Measurements from ENCODE around the gene CST9L. TPM values are rescaled to one million over a fixed set of nuclear protein-coding genes. Genes with fewer than 3 reads are reported as not detected.
"Not testable (repeated sequence)": the region's sequence is repeated elsewhere in the genome, so short reads cannot be mapped to it uniquely, and the experiment has no call there.

CST9L gene
- total RNA-seq, 1 donor from 2014 or later = not detected

DNA sequence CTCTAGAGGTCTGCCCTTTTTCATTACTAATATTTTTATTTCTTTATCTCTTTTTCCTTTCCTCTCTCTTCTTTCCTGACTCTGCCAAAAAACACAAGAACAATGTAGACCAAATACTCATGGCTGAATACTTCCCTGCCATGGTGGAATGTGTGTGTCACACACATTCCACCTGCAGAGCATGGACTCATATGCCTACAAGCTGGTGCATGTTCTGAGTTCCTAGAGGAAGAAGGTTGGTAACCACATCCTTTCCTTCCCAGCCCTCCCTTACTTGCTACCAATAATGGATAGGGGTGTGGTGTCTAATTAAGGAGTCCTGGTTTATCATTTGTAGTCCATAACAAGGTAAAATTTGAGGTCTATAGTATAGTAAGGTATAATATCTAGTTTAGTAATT is 15.2 kb upstream of the CST9L start:
- intact Hi-C loops (cut with micrococcal nuclease) = no loop called here
- Mint-ChIP-seq H3K27ac (no peak overlapping the region), H3K9me3 (no peaks in the 10 kb centered on the region), H3K36me3 (ENCODE audit: low read depth) (no peaks in the 10 kb centered on the region), H3K4me1 (ENCODE audit: low read depth) (no peaks in the 10 kb centered on the region), H3K4me3 (ENCODE audit: low read depth) (no peak overlapping the region), H3K27me3 (ENCODE audit: low read depth) (peaks cover 5% of the 10 kb centered on the region)
- no peak for DNase-seq (ENCODE audit: low spot score)

DNA sequence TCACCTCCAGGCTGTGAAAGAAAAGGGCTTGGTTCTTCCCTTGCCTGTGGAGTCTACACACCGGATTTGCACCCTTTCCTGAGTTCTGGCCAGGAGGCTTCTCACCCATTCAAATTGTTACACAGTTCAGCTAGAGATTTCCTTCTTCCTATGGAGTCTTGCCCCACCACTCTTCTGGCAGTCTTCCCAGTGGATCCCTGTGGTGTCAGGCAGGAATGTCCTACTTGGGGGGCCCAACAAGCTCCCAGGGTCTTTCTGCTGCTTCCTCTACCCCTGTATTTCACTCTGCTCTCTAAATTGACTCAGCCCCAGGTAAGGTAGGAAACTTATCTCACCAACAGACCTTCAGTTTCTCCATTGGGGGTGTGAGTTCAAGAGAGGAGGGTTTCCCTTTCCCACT is 14.0 kb upstream of the CST9L start:
- Mint-ChIP-seq H3K4me1 (ENCODE audit: low read depth) (no peaks in the 10 kb centered on the region), H3K9me3 (no peaks in the 10 kb centered on the region), H3K27ac (no peak overlapping the region), H3K4me3 (ENCODE audit: low read depth) (no peak overlapping the region), H3K27me3 (ENCODE audit: low read depth) (peaks cover 5% of the 10 kb centered on the region), H3K36me3 (ENCODE audit: low read depth) (no peaks in the 10 kb centered on the region)
- intact Hi-C loops (cut with micrococcal nuclease) = no loop called here
- no peak for DNase-seq (ENCODE audit: low spot score)

DNA sequence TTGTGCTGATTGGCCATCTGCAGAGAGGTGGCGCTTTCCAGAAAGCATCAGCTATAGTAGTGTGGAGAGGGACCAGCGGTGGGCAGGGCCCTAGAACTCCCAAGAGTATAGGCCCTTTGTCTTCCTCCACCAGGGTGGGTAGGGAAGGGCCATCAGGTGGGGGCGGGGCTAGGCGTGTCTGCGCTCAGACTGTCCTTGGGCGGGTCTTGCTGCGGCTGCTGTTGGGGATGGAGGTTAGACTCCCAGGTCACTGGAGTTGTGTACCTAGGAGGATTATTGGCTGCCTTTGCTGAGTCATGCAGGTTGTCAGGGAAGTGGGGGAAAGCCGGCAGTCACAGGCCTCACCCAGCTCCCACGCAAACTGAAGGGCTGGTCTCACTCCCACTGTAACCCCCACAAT is 13.5 kb upstream of the CST9L start:
- DNase-seq (ENCODE audit: low spot score); H3K36me3 Mint-ChIP-seq (ENCODE audit: low read depth); H3K4me1 Mint-ChIP-seq (ENCODE audit: low read depth); H3K27ac Mint-ChIP-seq; H3K9me3 Mint-ChIP-seq; H3K27me3 Mint-ChIP-seq (ENCODE audit: low read depth); intact Hi-C loops (cut with micrococcal nuclease); H3K4me3 Mint-ChIP-seq (ENCODE audit: low read depth): not testable (repeated sequence)

DNA sequence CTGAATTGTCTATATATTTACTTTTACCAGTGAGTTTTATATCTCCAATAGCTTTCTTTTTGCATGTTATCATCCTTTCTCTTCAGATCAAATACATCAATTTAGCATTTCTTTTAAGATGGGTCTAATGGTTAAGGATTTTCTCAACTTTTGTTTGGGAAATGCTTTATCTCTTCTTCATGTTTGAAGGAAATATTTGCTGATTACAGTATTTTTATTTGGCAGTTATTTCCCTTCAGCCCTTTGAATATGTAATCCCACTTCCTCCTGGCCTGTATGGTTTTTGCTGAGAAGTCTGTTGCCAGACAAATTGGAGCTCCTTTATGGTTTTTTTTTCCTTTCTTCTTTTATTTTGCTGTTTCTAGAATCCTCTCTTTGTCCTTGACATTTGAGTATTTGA is 6.7 kb upstream of the CST9L start:
- Mint-ChIP-seq H3K27me3 (ENCODE audit: low read depth) (peaks cover 11% of the 10 kb centered on the region), H3K4me3 (ENCODE audit: low read depth) (no peak overlapping the region), H3K27ac (no peak overlapping the region), H3K9me3 (no peaks in the 10 kb centered on the region), H3K36me3 (ENCODE audit: low read depth) (no peaks in the 10 kb centered on the region), H3K4me1 (ENCODE audit: low read depth) (no peaks in the 10 kb centered on the region)
- no peak for DNase-seq (ENCODE audit: low spot score)
- intact Hi-C loops (cut with micrococcal nuclease) = no loop called here

DNA sequence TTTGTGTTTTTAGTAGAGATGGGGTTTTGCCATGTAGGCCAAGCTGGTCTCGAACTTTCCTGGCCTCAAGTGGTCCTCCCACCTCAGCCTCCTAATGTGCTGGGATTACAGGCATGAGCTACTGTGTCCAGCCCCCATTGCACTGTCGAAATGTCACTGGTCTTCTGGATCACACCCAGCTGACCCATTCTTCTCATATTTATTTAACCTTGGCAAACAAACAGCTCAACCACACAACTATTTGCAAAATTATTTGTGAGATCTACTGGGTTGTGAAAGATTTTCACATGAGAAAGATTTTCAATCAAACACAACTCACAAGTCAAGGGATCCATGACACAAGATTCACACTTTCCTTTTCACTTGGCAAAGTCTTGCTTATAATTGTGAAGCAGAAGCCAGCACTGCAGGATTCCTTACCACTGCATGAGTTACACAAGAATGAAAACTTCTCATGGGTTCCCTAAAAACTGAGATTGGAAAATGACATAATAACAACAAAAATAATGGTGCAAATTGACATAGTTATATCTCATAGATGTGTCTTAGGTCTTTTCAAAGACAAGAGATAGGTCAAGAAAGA is 2.0 kb upstream of the CST9L start:
- intact Hi-C loops (cut with micrococcal nuclease) = no loop called here
- Mint-ChIP-seq H3K4me1 (ENCODE audit: low read depth) (no peaks in the 10 kb centered on the region), H3K36me3 (ENCODE audit: low read depth) (no peaks in the 10 kb centered on the region), H3K4me3 (ENCODE audit: low read depth) (no peak overlapping the region), H3K27ac (no peak overlapping the region), H3K9me3 (no peaks in the 10 kb centered on the region), H3K27me3 (ENCODE audit: low read depth) (peaks cover 11% of the 10 kb centered on the region)
- no peak for DNase-seq (ENCODE audit: low spot score)

DNA sequence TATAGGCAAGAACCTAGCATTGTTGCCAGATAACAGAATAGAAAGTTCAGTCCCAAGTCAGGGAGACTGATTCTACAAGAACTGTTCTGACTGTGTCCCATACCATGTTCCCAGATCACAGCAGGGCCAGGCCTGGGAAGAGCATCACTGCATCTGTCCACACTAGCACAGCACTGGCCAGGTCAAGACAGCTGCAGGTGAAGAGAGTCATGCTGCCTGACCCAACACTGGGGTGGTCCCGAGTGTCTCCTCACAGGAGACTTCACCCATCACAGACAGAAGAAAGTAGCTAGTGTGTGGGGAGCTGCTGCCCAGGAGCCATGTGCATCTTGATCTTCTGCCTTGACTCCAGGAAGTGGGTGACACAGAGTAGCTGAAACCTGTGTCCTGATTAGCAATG is 1.3 kb upstream of the CST9L start:
- DNase-seq (ENCODE audit: low spot score) = no peak
- Mint-ChIP-seq H3K4me1 (ENCODE audit: low read depth) (no peaks in the 10 kb centered on the region), H3K9me3 (no peaks in the 10 kb centered on the region), H3K36me3 (ENCODE audit: low read depth) (no peaks in the 10 kb centered on the region), H3K27ac (no peak overlapping the region), H3K4me3 (ENCODE audit: low read depth) (no peak overlapping the region), H3K27me3 (ENCODE audit: low read depth) (peaks cover 8% of the 10 kb centered on the region)
- intact Hi-C loops (cut with micrococcal nuclease) = no loop called here

DNA sequence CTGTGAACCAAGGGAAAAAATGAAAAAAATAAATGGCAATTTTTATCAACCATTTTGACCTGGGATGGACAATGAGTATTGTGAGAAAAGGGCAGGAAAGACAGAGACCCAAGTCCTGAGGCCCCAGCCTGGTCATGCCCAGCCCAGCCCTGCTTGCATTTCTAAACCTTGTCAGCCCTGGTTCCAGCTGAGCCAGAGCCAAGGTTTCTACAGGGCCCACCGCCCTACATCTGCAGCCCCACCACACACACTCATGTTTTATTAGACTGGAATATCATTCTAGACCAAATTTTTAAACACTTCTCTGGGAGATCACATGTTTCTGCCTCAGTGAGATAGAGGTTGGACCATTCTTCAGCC is 667 bp upstream of the CST9L start:
- H3K4me1 Mint-ChIP-seq (ENCODE audit: low read depth) = no peaks in the 10 kb centered on the region
- DNase-seq (ENCODE audit: low spot score) = no peak
- H3K4me3 Mint-ChIP-seq (ENCODE audit: low read depth) = no peak overlapping the region
- H3K27ac Mint-ChIP-seq = no peak overlapping the region
- H3K9me3 Mint-ChIP-seq = no peaks in the 10 kb centered on the region
- intact Hi-C loops (cut with micrococcal nuclease) = no loop called here
- H3K27me3 Mint-ChIP-seq (ENCODE audit: low read depth) = peaks cover 6% of the 10 kb centered on the region
- no peaks in the 10 kb centered on the region for H3K36me3 Mint-ChIP-seq (ENCODE audit: low read depth)

DNA sequence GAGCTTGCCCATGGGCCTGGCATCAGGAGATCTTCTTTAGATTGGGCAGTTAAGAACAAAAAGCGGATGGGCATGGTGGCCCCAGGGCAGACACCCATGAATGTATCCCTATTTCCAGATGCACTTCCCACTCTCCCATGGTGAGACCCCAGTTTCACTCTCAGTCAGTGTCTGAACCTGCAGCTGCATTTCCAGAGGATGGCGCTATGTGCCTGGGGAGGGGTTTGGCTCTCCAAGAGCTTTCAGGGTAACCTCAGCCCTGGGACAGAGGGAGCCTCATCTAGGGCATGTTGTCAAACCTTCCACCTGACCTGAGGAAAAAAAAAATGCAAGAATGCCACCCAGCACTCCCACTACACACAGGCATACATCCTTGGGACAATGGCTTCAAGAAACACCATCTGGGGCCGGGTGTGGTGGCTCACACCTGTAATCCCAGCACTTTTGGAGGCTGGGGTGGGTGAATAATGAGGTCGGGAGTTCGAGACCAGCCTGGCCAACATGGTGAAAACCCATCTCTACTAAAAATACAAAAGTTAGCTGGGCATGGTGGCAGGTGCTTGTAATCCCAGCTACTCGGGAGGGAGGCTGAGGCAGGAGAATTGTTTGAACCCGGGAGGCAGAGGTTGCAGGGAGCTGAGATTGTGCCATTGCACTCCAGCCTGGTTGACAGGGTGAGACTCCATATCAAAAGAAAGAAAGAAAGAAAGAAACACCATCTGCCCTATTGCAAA is 1.9 kb downstream of the CST9L start:
- no peak for DNase-seq (ENCODE audit: low spot score)
- Mint-ChIP-seq H3K4me1 (ENCODE audit: low read depth) (no peaks in the 10 kb centered on the region), H3K36me3 (ENCODE audit: low read depth) (no peaks in the 10 kb centered on the region), H3K27me3 (ENCODE audit: low read depth) (peaks cover 1% of the 10 kb centered on the region), H3K4me3 (ENCODE audit: low read depth) (no peak overlapping the region), H3K9me3 (no peaks in the 10 kb centered on the region), H3K27ac (no peak overlapping the region)
- intact Hi-C loops (cut with micrococcal nuclease) = no loop called here

DNA sequence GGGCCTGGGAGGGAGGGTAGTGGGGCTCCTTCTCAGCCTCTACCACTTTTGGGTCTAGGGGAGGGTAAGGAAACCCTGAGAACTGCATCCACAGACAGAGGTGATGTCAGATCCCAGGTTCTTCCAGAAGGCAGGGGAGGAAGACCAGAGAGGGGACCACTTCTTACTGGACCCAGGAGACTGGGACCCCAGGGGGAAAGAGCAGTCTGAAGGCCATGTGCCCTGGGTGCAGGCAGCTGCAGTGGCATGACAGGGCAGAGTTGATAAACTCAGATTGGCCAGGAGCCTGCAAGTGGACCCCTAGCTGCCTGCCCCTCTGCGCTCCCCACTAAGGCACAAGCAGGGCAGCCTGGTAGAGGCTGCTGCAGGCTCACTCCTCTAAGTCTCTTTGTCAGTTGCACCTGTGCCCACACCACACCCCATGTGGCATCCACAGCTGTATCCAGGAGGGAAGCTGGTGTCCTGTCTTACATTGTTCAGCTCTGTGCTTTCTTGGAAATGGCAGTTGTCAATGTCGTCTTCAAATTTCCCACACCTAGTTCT is 2.7 kb downstream of the CST9L start:
- Mint-ChIP-seq H3K4me3 (ENCODE audit: low read depth) (no peak overlapping the region), H3K4me1 (ENCODE audit: low read depth) (no peaks in the 10 kb centered on the region), H3K27me3 (ENCODE audit: low read depth) (peaks cover 1% of the 10 kb centered on the region), H3K9me3 (no peaks in the 10 kb centered on the region), H3K27ac (no peak overlapping the region), H3K36me3 (ENCODE audit: low read depth) (no peaks in the 10 kb centered on the region)
- intact Hi-C loops (cut with micrococcal nuclease) = no loop called here
- DNase-seq (ENCODE audit: low spot score) = no peak

DNA sequence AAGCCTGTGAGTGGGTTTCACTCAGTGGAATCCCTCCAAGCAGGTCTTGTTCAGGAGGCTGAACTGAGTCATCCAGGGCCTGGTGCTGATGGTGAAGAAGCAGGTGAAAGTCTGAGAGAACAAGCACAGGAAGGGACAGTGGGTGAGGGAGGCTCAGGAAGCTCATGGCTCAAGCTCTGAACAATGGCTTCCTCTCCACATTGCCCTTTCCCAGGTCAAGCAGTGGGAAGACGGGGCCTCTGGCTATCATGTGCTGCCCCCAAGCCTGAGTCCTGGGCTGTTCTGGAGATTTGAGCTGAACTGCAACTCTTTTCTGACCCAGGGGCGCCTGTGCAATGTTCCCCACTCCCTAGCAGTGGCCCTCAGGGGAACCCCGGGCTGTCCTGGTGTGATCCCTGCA is 3.4 kb downstream of the CST9L start:
- no peaks in the 10 kb centered on the region for H3K36me3 Mint-ChIP-seq (ENCODE audit: low read depth)
- no peak overlapping the region for H3K4me3 Mint-ChIP-seq (ENCODE audit: low read depth)
- H3K27ac Mint-ChIP-seq = no peak overlapping the region
- DNase-seq (ENCODE audit: low spot score) = no peak
- intact Hi-C loops (cut with micrococcal nuclease) = no loop called here
- no peaks in the 10 kb centered on the region for H3K4me1 Mint-ChIP-seq (ENCODE audit: low read depth)
- H3K9me3 Mint-ChIP-seq = no peaks in the 10 kb centered on the region
- peaks cover 1% of the 10 kb centered on the region for H3K27me3 Mint-ChIP-seq (ENCODE audit: low read depth)

DNA sequence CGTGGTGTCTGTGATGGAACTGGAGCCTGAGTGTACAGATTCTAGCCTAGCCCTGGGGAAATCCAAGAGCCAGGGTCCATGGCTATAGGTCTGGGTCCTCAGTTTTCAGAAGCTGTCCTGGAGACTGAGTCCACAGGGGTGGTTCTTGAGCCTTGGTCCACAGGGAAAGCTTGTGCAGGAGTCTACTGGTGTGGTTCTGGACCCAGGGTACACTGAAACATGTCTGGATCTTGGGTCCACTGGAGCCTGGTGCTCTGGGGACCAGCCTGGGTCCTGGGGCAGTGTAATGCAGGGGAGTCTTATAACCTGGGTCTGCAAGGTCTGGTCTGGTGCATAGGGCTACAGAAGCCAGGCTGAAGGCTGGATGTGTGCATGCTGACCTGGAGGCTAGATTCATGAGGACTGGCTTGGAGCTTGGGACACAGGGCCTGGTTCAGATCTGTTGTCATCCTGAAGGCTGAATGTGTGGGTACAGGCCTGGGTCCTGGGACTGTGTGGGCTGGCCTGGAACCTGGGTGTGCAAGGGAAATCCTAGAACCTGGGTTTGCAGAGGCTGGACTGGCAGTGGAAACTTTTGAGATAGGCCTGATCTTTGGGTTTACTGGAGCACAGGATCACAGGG is 5.5 kb downstream of the CST9L start:
- Mint-ChIP-seq H3K27ac (no peak overlapping the region), H3K27me3 (ENCODE audit: low read depth) (peaks cover 1% of the 10 kb centered on the region), H3K9me3 (no peaks in the 10 kb centered on the region), H3K4me3 (ENCODE audit: low read depth) (no peak overlapping the region), H3K4me1 (ENCODE audit: low read depth) (no peaks in the 10 kb centered on the region), H3K36me3 (ENCODE audit: low read depth) (no peaks in the 10 kb centered on the region)
- DNase-seq (ENCODE audit: low spot score) = no peak
- intact Hi-C loops (cut with micrococcal nuclease) = no loop called here

DNA sequence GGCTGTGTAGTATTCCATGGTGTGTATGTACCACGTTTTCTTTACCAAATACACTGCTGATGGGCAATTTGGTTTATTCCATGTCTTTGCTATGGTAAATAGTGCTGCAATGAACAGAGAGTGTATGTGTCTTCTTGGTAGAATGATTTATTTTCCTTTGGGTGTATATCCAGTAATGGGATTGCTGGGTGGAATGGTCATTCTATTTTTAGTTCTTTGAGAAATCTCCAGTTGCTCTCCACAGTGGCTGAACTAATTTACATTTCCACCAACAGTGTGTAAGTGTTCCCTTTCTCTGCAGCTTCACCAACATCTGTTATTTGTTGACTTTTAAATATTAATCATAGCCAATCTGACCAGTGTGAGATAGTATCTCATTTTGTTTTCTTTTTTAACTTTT is 13.9 kb downstream of the CST9L start:
- H3K9me3 Mint-ChIP-seq = no peaks in the 10 kb centered on the region
- H3K27ac Mint-ChIP-seq = no peak overlapping the region
- no peak for DNase-seq (ENCODE audit: low spot score)
- H3K36me3 Mint-ChIP-seq (ENCODE audit: low read depth) = no peaks in the 10 kb centered on the region
- no peaks in the 10 kb centered on the region for H3K27me3 Mint-ChIP-seq (ENCODE audit: low read depth)
- intact Hi-C loops (cut with micrococcal nuclease) = no loop called here
- H3K4me3 Mint-ChIP-seq (ENCODE audit: low read depth) = no peak overlapping the region
- no peaks in the 10 kb centered on the region for H3K4me1 Mint-ChIP-seq (ENCODE audit: low read depth)

DNA sequence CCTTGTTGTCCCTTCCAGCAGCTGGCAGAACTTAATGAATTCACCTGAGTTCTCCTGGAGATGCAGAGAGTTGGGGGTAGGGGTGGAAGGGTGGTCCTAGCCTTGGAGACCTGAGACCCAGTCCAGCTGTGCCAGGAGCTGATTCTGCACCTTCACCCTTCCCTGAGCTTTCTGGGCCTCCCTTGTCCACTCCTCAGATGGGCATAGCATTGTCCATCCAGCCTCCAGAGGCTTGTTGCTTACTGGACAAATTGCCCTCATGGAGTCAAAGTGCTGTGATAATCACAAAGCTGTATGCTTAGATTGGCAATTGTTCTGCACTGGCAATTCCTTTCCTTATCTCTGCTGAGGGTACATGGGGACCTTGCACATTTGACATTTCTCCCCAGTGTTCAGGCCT is 16.5 kb downstream of the CST9L start:
- no peaks in the 10 kb centered on the region for H3K4me1 Mint-ChIP-seq (ENCODE audit: low read depth)
- no peak overlapping the region for H3K4me3 Mint-ChIP-seq (ENCODE audit: low read depth)
- no peak overlapping the region for H3K27ac Mint-ChIP-seq
- intact Hi-C loops (cut with micrococcal nuclease) = no loop called here
- no peaks in the 10 kb centered on the region for H3K27me3 Mint-ChIP-seq (ENCODE audit: low read depth)
- H3K36me3 Mint-ChIP-seq (ENCODE audit: low read depth) = no peaks in the 10 kb centered on the region
- DNase-seq (ENCODE audit: low spot score) = no peak
- H3K9me3 Mint-ChIP-seq = no peaks in the 10 kb centered on the region

Data from activated T-helper 2 cell treated with anti-CD3 and anti-CD28 coated beads, Interferon-gamma antibody, Interleukin-2, Interleukin-4, amounts not matched to agents 10 μg/mL and 5 μg/mL and 100 μg/mL, durations not matched to agents 14 hours and 24 hours and 36 hours (primary cell).